WTC11 (cell line): Measurements from ENCODE around the gene CYP27B1. TPM values are rescaled to one million over a fixed set of nuclear protein-coding genes. Genes with fewer than 3 reads are reported as not detected.
"Not testable (repeated sequence)": the region's sequence is repeated elsewhere in the genome, so short reads cannot be mapped to it uniquely, and the experiment has no call there.

Experiments used
- ATAC-seq: fragments of 200-7000 bp; cut with Tn5 transposase; 2 replicates; pipeline ENCODE4 v1.10.0; 2021; ENCODE audit warnings: mild to moderate bottlenecking, moderate library complexity
- CTCF ChIA-PET: fragments of 300-600 bp; sonication (Branson Sonifier 250); formaldehyde crosslinking; loops from one replicate; lab custom pipeline; 2021; ENCODE audit warnings: antibody characterized with exemption; lab: Charles Lee
- POLR2A ChIA-PET: fragments of 350-600 bp; sonication (Branson Sonifier 250); formaldehyde crosslinking; loops from one replicate; lab custom pipeline; 2021; ENCODE audit warnings: antibody characterized with exemption; lab: Charles Lee
- DNase-seq: peaks from one replicate; pipeline ENCODE4 v3.0.0; 2021; ENCODE audit warnings: low spot score
- H3K27ac Mint-ChIP-seq: 2 replicates; pipeline ENCODE4 v1.8.0; 2021; ENCODE audit warnings: mixed read lengths
- H3K27me3 Mint-ChIP-seq: 2 replicates; pipeline ENCODE4 v1.8.0; 2021; ENCODE audit warnings: low read depth, mild to moderate bottlenecking, moderate library complexity, mixed read lengths
- H3K36me3 Mint-ChIP-seq: 2 replicates; pipeline ENCODE4 v1.8.0; 2021; ENCODE audit warnings: mixed read lengths
- H3K4me1 Mint-ChIP-seq: 2 replicates; pipeline ENCODE4 v1.8.0; 2022; ENCODE audit warnings: mixed read lengths
- H3K4me3 Mint-ChIP-seq: 2 replicates; pipeline ENCODE4 v1.8.0; 2021; ENCODE audit warnings: mild to moderate bottlenecking, moderate library complexity, mixed read lengths
- H3K9me3 Mint-ChIP-seq: 2 replicates; pipeline ENCODE4 v1.8.0; 2021; ENCODE audit warnings: mixed read lengths
- AFF4 ChIP-seq: sonication (generic); formaldehyde crosslinking; IDR thresholded peaks from 2 replicates; pipeline ENCODE4 v1.8.1; 2023; ENCODE audit warnings: mild to moderate bottlenecking, missing genetic modification reagents, borderline replicate concordance
- AR ChIP-seq: fragments of 250-450 bp; sonication (Bioruptor Pico); IDR thresholded peaks from 2 replicates; pipeline ENCODE4 v1.9.0; 2021; ENCODE audit warnings: mild to moderate bottlenecking
- ATF1 ChIP-seq: sonication (generic); formaldehyde crosslinking; IDR thresholded peaks from 2 replicates; pipeline ENCODE4 v1.8.1; 2023; ENCODE audit warnings: mild to moderate bottlenecking, moderate library complexity, missing genetic modification reagents
- CREM ChIP-seq: sonication (generic); formaldehyde crosslinking; IDR thresholded peaks from 2 replicates; pipeline ENCODE4 v1.8.1; 2022; ENCODE audit warnings: mild to moderate bottlenecking, missing genetic modification reagents, moderate library complexity
- E2F1 ChIP-seq: sonication (generic); formaldehyde crosslinking; IDR thresholded peaks from 2 replicates; pipeline ENCODE4 v1.8.0; 2022; ENCODE audit warnings: mild to moderate bottlenecking, missing genetic modification reagents
- ELF4 ChIP-seq: sonication (generic); formaldehyde crosslinking; IDR thresholded peaks from 2 replicates; pipeline ENCODE4 v1.8.1; 2022; ENCODE audit warnings: low read depth, mild to moderate bottlenecking, moderate library complexity, missing genetic modification reagents
- JAZF1 ChIP-seq: fragments of 250-450 bp; sonication (Bioruptor Pico); IDR thresholded peaks from 2 replicates; pipeline ENCODE4 v1.9.0; 2021; ENCODE audit warnings: moderate library complexity, mild to moderate bottlenecking, inconsistent platforms
- MAX ChIP-seq: sonication (generic); formaldehyde crosslinking; IDR thresholded peaks from 2 replicates; pipeline ENCODE4 v1.8.0; 2022; ENCODE audit warnings: mild to moderate bottlenecking, missing genetic modification reagents
- MXD4 ChIP-seq: fragments of 250-450 bp; sonication (Bioruptor Pico); IDR thresholded peaks from 2 replicates; pipeline ENCODE4 v1.8.0; 2021; ENCODE audit warnings: mild to moderate bottlenecking, moderate library complexity, borderline replicate concordance
- NFATC4 ChIP-seq: fragments of 250-450 bp; sonication (Bioruptor Pico); IDR thresholded peaks from 2 replicates; pipeline ENCODE4 v1.9.0; 2021; ENCODE audit warnings: mild to moderate bottlenecking
- PREB ChIP-seq: sonication (generic); formaldehyde crosslinking; IDR thresholded peaks from 2 replicates; pipeline ENCODE4 v1.8.1; 2022; ENCODE audit warnings: mild to moderate bottlenecking, missing genetic modification reagents, moderate library complexity, borderline replicate concordance
- SP1 ChIP-seq: sonication (generic); formaldehyde crosslinking; conservative IDR thresholded peaks from 2 replicates; pipeline ENCODE4 v1.8.1; 2022; ENCODE audit warnings: missing genetic modification reagents
- USF1 ChIP-seq: sonication (generic); formaldehyde crosslinking; IDR thresholded peaks from 2 replicates; pipeline ENCODE4 v1.8.0; 2022; ENCODE audit warnings: mild to moderate bottlenecking, missing genetic modification reagents
- ZNF263 ChIP-seq: sonication (generic); formaldehyde crosslinking; IDR thresholded peaks from 2 replicates; pipeline ENCODE4 v1.8.1; 2022; ENCODE audit warnings: low read depth, mild to moderate bottlenecking, moderate library complexity, missing genetic modification reagents
- ZNF425 ChIP-seq: fragments of 250-450 bp; sonication (Bioruptor Pico); conservative IDR thresholded peaks from 2 replicates; pipeline ENCODE4 v1.9.0; 2021; ENCODE audit warnings: mild to moderate bottlenecking
- ZNF512 ChIP-seq: sonication (generic); formaldehyde crosslinking; IDR thresholded peaks from 2 replicates; pipeline ENCODE4 v1.8.1; 2022; ENCODE audit warnings: missing genetic modification reagents, borderline replicate concordance
- total RNA-seq: library from RNA; stranded (reverse); gene quantifications from 3 replicates; pipeline ENCODE4 v1.2.3, GENCODE V29; 2021

CYP27B1 gene
- total RNA-seq, 1 experiment from 2014 or later = 2.1 TPM

- POLR2A ChIA-PET = interaction anchor here (0.8 kb wide), 1 partner anchor 14 kb away, joined by 3 read pairs; no protein-coding TSS in a partner anchor
- CTCF ChIA-PET = interaction anchor here (0.9 to 5.8 kb wide), 5 partner anchors 14 to 139 kb away, joined by 3 to 146 read pairs (median 5); partner anchors contain the start of genes AGAP2 and B4GALNT1
- H3K4me3 Mint-ChIP-seq, H3K4me1 Mint-ChIP-seq, DNase-seq, ATAC-seq, H3K9me3 Mint-ChIP-seq, H3K27ac Mint-ChIP-seq: not testable (repeated sequence)
- H3K36me3 Mint-ChIP-seq = peaks cover 16% of the 10 kb centered on the region
- peaks cover 44% of the 10 kb centered on the region for H3K27me3 Mint-ChIP-seq
These were observed 44.9 kb downstream of the CYP27B1 start for GRCh38 chr12:57721846-57722608.

GRCh38 chr12:57720606-57721595 lies 46.0 kb downstream of the CYP27B1 start:
- no peak for DNase-seq
- CTCF ChIA-PET = interaction anchor here (1.2 to 2.4 kb wide), 3 partner anchors 16 to 88 kb away, joined by 3 to 6 read pairs (median 4); partner anchors contain the start of gene B4GALNT1
- Mint-ChIP-seq H3K9me3 (no peaks in the 10 kb centered on the region), H3K27ac (no peak overlapping the region), H3K4me1 (peaks cover 2% of the 10 kb centered on the region; the same call in 1 of the 2 replicates), H3K36me3 (peaks cover 16% of the 10 kb centered on the region), H3K27me3 (peaks cover 33% of the 10 kb centered on the region), H3K4me3 (no peak overlapping the region)
- ATAC-seq = no peak
- POLR2A ChIA-PET = no interaction called here
- TF ChIP-seq CREM (CRISPR knock-in tag) = no peak
- no peak for TF ChIP-seq ZNF263 (CRISPR knock-in tag)
- TF ChIP-seq ZNF425 (CRISPR knock-in tag) = no peak
- no peak for TF ChIP-seq AR (CRISPR knock-in tag)
- no peak for TF ChIP-seq SP1 (CRISPR knock-in tag)
- TF ChIP-seq E2F1 (CRISPR knock-in tag) = no peak
- no peak for TF ChIP-seq JAZF1 (CRISPR knock-in tag)
- TF ChIP-seq AFF4 (CRISPR knock-in tag) = no peak
- TF ChIP-seq PREB (CRISPR knock-in tag) = no peak
- TF ChIP-seq ZNF512 (CRISPR knock-in tag) = no peak
- no peak for TF ChIP-seq ELF4 (CRISPR knock-in tag)
- no peak for TF ChIP-seq MAX (CRISPR knock-in tag)
- no peak for TF ChIP-seq MXD4 (CRISPR knock-in tag)
- no peak for TF ChIP-seq NFATC4
- no peak for TF ChIP-seq USF1 (CRISPR knock-in tag)
- no peak for TF ChIP-seq ATF1 (CRISPR knock-in tag)
